H1 (cell line): Measurements from ENCODE around the gene SPR. TPM values are rescaled to one million over a fixed set of nuclear protein-coding genes. Genes with fewer than 3 reads are reported as not detected.
A peak's percentile ranks its signal among the peaks of the same experiment; 100 is the strongest.

Source experiments
- BCL11A ChIP-seq, 2 experiments: IDR thresholded peaks; one replicate each; pipeline ENCODE4 v1.6.1; 2011; ENCODE audit warnings: low read depth in 2 of 2, low read length in 2 of 2, mild to moderate bottlenecking in 2 of 2
- BRCA1 ChIP-seq: IDR thresholded peaks from 2 replicates; pipeline ENCODE4 v1.6.1; 2012; ENCODE audit warnings: low read depth, low read length, improper control_type of control experiment
- CBX5 ChIP-seq: fragments of 300-800, 300-1000 bp; sonication (generic); IDR thresholded peaks from 2 replicates; pipeline ENCODE4 v1.7.1; 2016; ENCODE audit warnings: antibody characterized with exemption, low read length, low read depth
- CBX8 ChIP-seq: fragments of 300-800, 300-1000 bp; sonication (generic); IDR thresholded peaks from 2 replicates; pipeline ENCODE4 v1.7.1; 2016; ENCODE audit warnings: low read depth, low read length, borderline replicate concordance
- CHD1 ChIP-seq: IDR thresholded peaks from 2 replicates; pipeline ENCODE4 v1.6.1; 2012; ENCODE audit warnings: low read depth, low read length, improper control_type of control experiment
- EGR1 ChIP-seq: IDR thresholded peaks from 2 replicates; pipeline ENCODE4 v1.6.1; 2011; ENCODE audit warnings: low read depth, low read length, borderline replicate concordance
- EZH2 ChIP-seq: fragments of 200-600 bp; sonication (generic); IDR thresholded peaks from 2 replicates; pipeline ENCODE4 v1.7.1; 2012; ENCODE audit warnings: low read depth, mild to moderate bottlenecking, moderate library complexity, low read length, inconsistent platforms; ENCODE audit not compliant: severe bottlenecking
- GABPA ChIP-seq: IDR thresholded peaks from 2 replicates; pipeline ENCODE4 v1.6.1; 2011; ENCODE audit warnings: mild to moderate bottlenecking, low read length, moderate library complexity, borderline replicate concordance; ENCODE audit not compliant: insufficient read depth
- HDAC2 ChIP-seq, 2 experiments: fragments of 300-600 bp in 1 of 2; sonication (generic) in 1 of 2; IDR thresholded peaks; 2 replicates each; pipeline ENCODE4 v1.6.1; 2011 to 2012; ENCODE audit warnings: low read depth in 2 of 2, low read length in 2 of 2, mild to moderate bottlenecking in 2 of 2, moderate library complexity in 2 of 2, borderline replicate concordance in 1 of 2, inconsistent platforms in 1 of 2
- HDAC6 ChIP-seq: IDR thresholded peaks from one replicate; pipeline ENCODE4 v1.7.1; 2012; ENCODE audit warnings: low read depth, mild to moderate bottlenecking, inconsistent platforms, low read length, moderate library complexity
- KDM1A ChIP-seq: fragments of 200-600, 300-600 bp; sonication (generic); IDR thresholded peaks from 2 replicates; pipeline ENCODE4 v1.7.1; 2016; ENCODE audit warnings: mild to moderate bottlenecking, low read length, borderline replicate concordance
- KDM5A ChIP-seq: fragments of 200-600 bp; IDR thresholded peaks from 2 replicates; pipeline ENCODE4 v1.7.1; 2012; ENCODE audit warnings: mild to moderate bottlenecking, low read length, inconsistent platforms, mixed read lengths
- NRF1 ChIP-seq: IDR thresholded peaks from 2 replicates; pipeline ENCODE4 v1.6.1; 2011; ENCODE audit warnings: mild to moderate bottlenecking, low read depth, low read length, improper control_type of control experiment
- PHF8 ChIP-seq: fragments of 200-600 bp; sonication (generic); conservative IDR thresholded peaks from 2 replicates; pipeline ENCODE4 v1.7.1; 2012; ENCODE audit warnings: low read depth, mild to moderate bottlenecking, inconsistent platforms, low read length, moderate library complexity
- POU5F1 ChIP-seq: IDR thresholded peaks from 2 replicates; pipeline ENCODE4 v1.6.1; 2011; ENCODE audit warnings: low read depth, mild to moderate bottlenecking, low read length, moderate library complexity
- RBBP5 ChIP-seq: IDR thresholded peaks from 2 replicates; pipeline ENCODE4 v1.7.1; 2012; ENCODE audit warnings: low read depth, mild to moderate bottlenecking, inconsistent platforms, low read length, moderate library complexity, borderline replicate concordance
- RFX5 ChIP-seq: IDR thresholded peaks from 2 replicates; pipeline ENCODE4 v1.6.1; 2011; ENCODE audit warnings: low read depth, low read length, improper control_type of control experiment, borderline replicate concordance
- SAP30 ChIP-seq: fragments of 300-600 bp; sonication (generic); IDR thresholded peaks from 2 replicates; pipeline ENCODE4 v1.7.1; 2012; ENCODE audit warnings: low read length, moderate library complexity, mild to moderate bottlenecking, inconsistent platforms; ENCODE audit not compliant: insufficient read depth, insufficient replicate concordance
- SIX5 ChIP-seq: IDR thresholded peaks from 2 replicates; pipeline ENCODE4 v1.6.1; 2011; ENCODE audit warnings: mild to moderate bottlenecking, low read depth, low read length
- TAF1 ChIP-seq: IDR thresholded peaks from 2 replicates; pipeline ENCODE4 v1.6.1; 2011; ENCODE audit warnings: mild to moderate bottlenecking, low read depth, low read length
- TAF7 ChIP-seq: optimal IDR thresholded peaks from 2 replicates; pipeline ENCODE3; 2011; ENCODE audit warnings: low read depth, mild to moderate bottlenecking, inconsistent platforms, low read length, moderate library complexity, borderline replicate concordance
- TBP ChIP-seq: IDR thresholded peaks from 2 replicates; pipeline ENCODE4 v1.6.1; 2011; ENCODE audit warnings: low read depth, low read length, improper control_type of control experiment
- polyA plus RNA-seq, 7 experiments: library from polyadenylated mRNA; depleted of rRNA in 3 of 7; stranded (reverse) in 5 of 7; unstranded in 2 of 7; fragments of >200 nt in 5 of 7; fragments of 200-250 nt in 2 of 7; gene quantifications; 1 replicate in 5 of 7; 2 replicates in 1 of 7; 4 replicates in 1 of 7; pipeline versions ENCODE4 v1.2.1 to v1.2.3, GENCODE V29; 2011 to 2013; ENCODE audit warnings: missing spikeins in 2 of 7, mixed read lengths in 2 of 7
- total RNA-seq: library from RNA; stranded (reverse); fragmentation: NEBNext Ultra II Directional; extraction: Animal tissue kit (Norgen Biotek cat#: 25700); gene quantifications from 2 replicates; pipeline ENCODE4 v1.2.1, GENCODE V29; 2021
- TF ChIP-seq, protein P1 (sequence below): IDR thresholded peaks from 2 replicates; pipeline ENCODE4 v1.6.1; 2012; ENCODE audit warnings: inconsistent platforms

Gene SPR
- total and polyA plus RNA-seq, 2 of the 8 experiments (the other 6 are each of a cell fraction or from before 2014, with no cell fraction given): 4.5 to 11.5 TPM

DNA sequence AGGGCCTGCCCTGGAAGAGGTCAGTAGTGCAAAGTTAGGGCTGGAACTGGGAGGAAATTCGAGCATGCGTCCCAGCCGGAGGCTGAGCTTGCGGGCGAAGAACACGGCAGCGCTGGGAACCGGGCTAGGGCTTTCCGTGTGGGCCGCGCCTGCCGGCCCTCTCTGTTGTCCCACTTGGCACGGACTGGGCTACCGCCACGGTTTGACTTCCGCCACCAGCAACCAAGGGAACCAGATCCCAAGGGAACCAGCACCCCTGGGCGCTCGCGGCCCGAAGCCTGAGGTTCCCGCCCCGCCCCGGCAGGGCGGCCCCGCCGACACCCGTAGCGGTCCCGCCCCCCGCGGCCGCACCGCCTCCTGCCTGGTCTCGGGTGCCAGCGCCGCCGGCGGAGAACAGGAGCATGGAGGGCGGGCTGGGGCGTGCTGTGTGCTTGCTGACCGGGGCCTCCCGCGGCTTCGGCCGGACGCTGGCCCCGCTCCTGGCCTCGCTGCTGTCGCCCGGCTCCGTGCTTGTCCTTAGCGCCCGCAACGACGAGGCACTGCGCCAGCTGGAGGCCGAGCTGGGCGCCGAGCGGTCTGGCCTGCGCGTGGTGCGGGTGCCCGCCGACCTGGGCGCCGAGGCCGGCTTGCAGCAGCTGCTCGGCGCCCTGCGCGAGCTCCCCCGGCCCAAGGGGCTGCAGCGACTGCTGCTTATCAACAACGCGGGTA is at the start of gene SPR (continued):
- TF ChIP-seq POU5F1: no peak
- TF ChIP-seq, protein P1, sequence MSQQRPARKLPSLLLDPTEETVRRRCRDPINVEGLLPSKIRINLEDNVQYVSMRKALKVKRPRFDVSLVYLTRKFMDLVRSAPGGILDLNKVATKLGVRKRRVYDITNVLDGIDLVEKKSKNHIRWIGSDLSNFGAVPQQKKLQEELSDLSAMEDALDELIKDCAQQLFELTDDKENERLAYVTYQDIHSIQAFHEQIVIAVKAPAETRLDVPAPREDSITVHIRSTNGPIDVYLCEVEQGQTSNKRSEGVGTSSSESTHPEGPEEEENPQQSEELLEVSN: no peak
- TF ChIP-seq KDM1A: no peak
- peak; percentile 51 for TF ChIP-seq EZH2
- TF ChIP-seq RFX5: no peak
- no peak for TF ChIP-seq BCL11A (IDR thresholded peaks at IDR 0.05; ENCODE audit: low read depth in 2 of 2, low read length in 2 of 2)
- 0 out of 2 replicates have a peak, but pooled peaks have one; percentile 7 for TF ChIP-seq EGR1
- TF ChIP-seq PHF8: peak; percentile 34; the same call in 1 of the 2 replicates
- TF ChIP-seq HDAC2 (IDR thresholded peaks at IDR 0.05; ENCODE audit: borderline replicate concordance in 1 of 2, low read depth in 2 of 2, low read length in 2 of 2): no peak
- no peak for TF ChIP-seq CBX5
- peak; percentile 11 for TF ChIP-seq TAF7
- no peak for TF ChIP-seq NRF1
- no peak; the same call in 1 of the 2 replicates for TF ChIP-seq GABPA
- no peak for TF ChIP-seq SAP30
- TF ChIP-seq SIX5: no peak
- peak; percentile 65; the same call in 1 of the 2 replicates for TF ChIP-seq RBBP5
- TF ChIP-seq KDM5A: no peak
- 0 out of 2 replicates have a peak, but pooled peaks have one; percentile 16 for TF ChIP-seq TAF1
- no peak for TF ChIP-seq CHD1
- no peak for TF ChIP-seq BRCA1
- no peak for TF ChIP-seq CBX8
- no peak for TF ChIP-seq TBP
- no peak for TF ChIP-seq HDAC6
